ENCODE measurements around the gene SZT2. TPM values are rescaled to one million over a fixed set of nuclear protein-coding genes. Genes with fewer than 3 reads are reported as not detected.
"Not testable (repeated sequence)": the region's sequence is repeated elsewhere in the genome, so short reads cannot be mapped to it uniquely, and the experiment has no call there.

The SZT2 gene
- total and polyA plus RNA-seq, 9 donors = 10.5 to 20.1 (median 14.9) TPM

GRCh38 chr1:43452789-43453441 lies 63.2 kb downstream of the SZT2 start:
- peak overlapping the region; percentile 70 for H3K4me3 ChIP-seq (ENCODE audit: low read length)
- H3K27ac ChIP-seq (ENCODE audit: low read length) = peak overlapping the region; percentile 89
- DNase-seq = peak; percentile 60
- peaks cover 17% of the 10 kb centered on the region for H3K4me1 ChIP-seq (ENCODE audit: control insufficient read depth, insufficient read depth, low read length)
- H3K36me3 ChIP-seq (ENCODE audit: control insufficient read depth, insufficient read depth, low read length) = peaks cover 45% of the 10 kb centered on the region
- WGBS (ENCODE audit: insufficient coverage) = 31% methylated on average over 4 of the region's 10 CpGs
- H3K27me3 ChIP-seq (ENCODE audit: control insufficient read depth, insufficient read depth, low read length) = no peaks in the 10 kb centered on the region
- H3K9me3 ChIP-seq (replicated peaks; ENCODE audit: control insufficient read depth, low read depth, low read length) = no peaks in the 10 kb centered on the region

GRCh38 chr1:43453442-43454269 lies 64.0 kb downstream of the SZT2 start, which contains the start of gene HYI:
Gene HYI (minus strand): TSS chr1:43453931. CDS start chr1:43453793, 138 bp downstream.
- no peaks in the 10 kb centered on the region for H3K27me3 ChIP-seq (ENCODE audit: control insufficient read depth, insufficient read depth, low read length)
- H3K4me1 ChIP-seq (ENCODE audit: control insufficient read depth, insufficient read depth, low read length) = peaks cover 17% of the 10 kb centered on the region
- peak; percentile 95 for DNase-seq
- H3K4me3 ChIP-seq (ENCODE audit: low read length) = peak within 1 kb of the TSS; percentile 70
- under 1% methylated on average over 63 of the region's 87 CpGs for WGBS (ENCODE audit: insufficient coverage)
- no peaks in the 10 kb centered on the region for H3K9me3 ChIP-seq (replicated peaks; ENCODE audit: control insufficient read depth, low read depth, low read length)
- H3K36me3 ChIP-seq (ENCODE audit: control insufficient read depth, insufficient read depth, low read length) = peaks cover 37% of the 10 kb centered on the region
- H3K27ac ChIP-seq (ENCODE audit: low read length) = peak within 1 kb of the TSS; percentile 89

GRCh38 chr1:43454270-43455011 lies 64.7 kb downstream of the SZT2 start:
- peaks cover 30% of the 10 kb centered on the region for H3K36me3 ChIP-seq (ENCODE audit: control insufficient read depth, insufficient read depth, low read length)
- peaks cover 17% of the 10 kb centered on the region for H3K4me1 ChIP-seq (ENCODE audit: control insufficient read depth, insufficient read depth, low read length)
- DNase-seq = peak; percentile 90
- WGBS (ENCODE audit: insufficient coverage) = 11% methylated on average over 10 of the region's 19 CpGs
- peak overlapping the region; percentile 70 for H3K4me3 ChIP-seq (ENCODE audit: low read length)
- H3K27ac ChIP-seq (ENCODE audit: low read length) = peak overlapping the region; percentile 89
- no peaks in the 10 kb centered on the region for H3K27me3 ChIP-seq (ENCODE audit: control insufficient read depth, insufficient read depth, low read length)
- no peaks in the 10 kb centered on the region for H3K9me3 ChIP-seq (replicated peaks; ENCODE audit: control insufficient read depth, low read depth, low read length)

- Histone ChIP-seq H3K27me3 (ENCODE audit: control insufficient read depth, insufficient read depth, low read length) (no peaks in the 10 kb centered on the region), H3K4me3 (ENCODE audit: low read length) (no peak overlapping the region), H3K4me1 (ENCODE audit: control insufficient read depth, insufficient read depth, low read length) (peaks cover 17% of the 10 kb centered on the region), H3K9me3 (replicated peaks; ENCODE audit: control insufficient read depth, low read depth, low read length) (no peaks in the 10 kb centered on the region), H3K36me3 (ENCODE audit: control insufficient read depth, insufficient read depth, low read length) (peaks cover 21% of the 10 kb centered on the region), H3K27ac (ENCODE audit: low read length) (no peak overlapping the region)
- DNase-seq = no peak
- WGBS (ENCODE audit: insufficient coverage) = 64% methylated on average over 2 of the region's 7 CpGs
Observed at GRCh38 chr1:43455213-43455889, 65.7 kb downstream of the SZT2 start.

- not testable (repeated sequence) for H3K4me3 ChIP-seq (ENCODE audit: low read length); H3K4me1 ChIP-seq (ENCODE audit: control insufficient read depth, insufficient read depth, low read length); H3K27me3 ChIP-seq (ENCODE audit: control insufficient read depth, insufficient read depth, low read length); H3K36me3 ChIP-seq (ENCODE audit: control insufficient read depth, insufficient read depth, low read length); H3K27ac ChIP-seq (ENCODE audit: low read length); H3K9me3 ChIP-seq (replicated peaks; ENCODE audit: control insufficient read depth, low read depth, low read length); DNase-seq
- 85% methylated on average over 2 of the region's 3 CpGs for WGBS (ENCODE audit: insufficient coverage)
Observed at GRCh38 chr1:43458379-43458778, 68.7 kb downstream of the SZT2 start.

- Histone ChIP-seq H3K4me3 (ENCODE audit: low read length) (no peak overlapping the region), H3K27ac (ENCODE audit: low read length) (no peak overlapping the region), H3K4me1 (ENCODE audit: control insufficient read depth, insufficient read depth, low read length) (no peaks in the 10 kb centered on the region), H3K36me3 (ENCODE audit: control insufficient read depth, insufficient read depth, low read length) (no peaks in the 10 kb centered on the region), H3K27me3 (ENCODE audit: control insufficient read depth, insufficient read depth, low read length) (no peaks in the 10 kb centered on the region), H3K9me3 (replicated peaks; ENCODE audit: control insufficient read depth, low read depth, low read length) (no peaks in the 10 kb centered on the region)
- WGBS (ENCODE audit: insufficient coverage) = no CpG with 5 or more reads among the region's 5 CpGs
- no peak for DNase-seq
Observed at GRCh38 chr1:43460988-43461693, 71.4 kb downstream of the SZT2 start.

GRCh38 chr1:43463479-43463878 lies 73.8 kb downstream of the SZT2 start:
- Histone ChIP-seq H3K27me3 (ENCODE audit: control insufficient read depth, insufficient read depth, low read length) (no peaks in the 10 kb centered on the region), H3K4me1 (ENCODE audit: control insufficient read depth, insufficient read depth, low read length) (no peaks in the 10 kb centered on the region), H3K27ac (ENCODE audit: low read length) (no peak overlapping the region), H3K36me3 (ENCODE audit: control insufficient read depth, insufficient read depth, low read length) (no peaks in the 10 kb centered on the region), H3K4me3 (ENCODE audit: low read length) (no peak overlapping the region), H3K9me3 (replicated peaks; ENCODE audit: control insufficient read depth, low read depth, low read length) (no peaks in the 10 kb centered on the region)
- WGBS (ENCODE audit: insufficient coverage) = no CpG with 5 or more reads among the region's 2 CpGs
- no peak for DNase-seq

- no peak overlapping the region for H3K4me3 ChIP-seq (ENCODE audit: low read length)
- WGBS (ENCODE audit: insufficient coverage) = 87% methylated on average over 3 of the region's 13 CpGs
- H3K27ac ChIP-seq (ENCODE audit: low read length) = no peak overlapping the region
- H3K4me1 ChIP-seq (ENCODE audit: control insufficient read depth, insufficient read depth, low read length) = no peaks in the 10 kb centered on the region
- H3K36me3 ChIP-seq (ENCODE audit: control insufficient read depth, insufficient read depth, low read length) = no peaks in the 10 kb centered on the region
- no peaks in the 10 kb centered on the region for H3K9me3 ChIP-seq (replicated peaks; ENCODE audit: control insufficient read depth, low read depth, low read length)
- H3K27me3 ChIP-seq (ENCODE audit: control insufficient read depth, insufficient read depth, low read length) = no peaks in the 10 kb centered on the region
- no peak for DNase-seq
Observed at GRCh38 chr1:43464681-43465504, 75.2 kb downstream of the SZT2 start.
